SK-N-SH (cell line): ENCODE data around the gene QRICH2. TPM values are rescaled to one million over a fixed set of nuclear protein-coding genes. Genes with fewer than 3 reads are reported as not detected.

Source experiments
- CTCF ChIA-PET: fragments of 300-600, 350-600 bp; formaldehyde crosslinking; extraction: SDS; loops from one replicate; lab custom pipeline; 2021; lab: Yijun Ruan, JAX
- POLR2A ChIA-PET: fragments of 350-600 bp; sonication (Branson Sonifier 250); formaldehyde crosslinking; extraction: SDS; loops from one replicate; lab custom pipeline; 2020; ENCODE audit warnings: antibody characterized with exemption, inconsistent platforms; lab: Yijun Ruan, JAX
- DNase-seq: peaks from one replicate; pipeline ENCODE4 v3.0.0; 2012
- H2AFZ ChIP-seq: fragments of 200-600 bp; sonication (generic); 2 replicates; pipeline ENCODE4 v1.8.1; 2016; ENCODE audit warnings: antibody characterized with exemption, mild to moderate bottlenecking, low read depth
- H3F3A ChIP-seq: fragments of 200-600 bp; sonication (generic); replicated peaks from 2 replicates; pipeline ENCODE3; 2016; ENCODE audit warnings: antibody characterized with exemption, mild to moderate bottlenecking; ENCODE audit not compliant: insufficient read depth
- H3K27ac ChIP-seq, 2 experiments: fragments of 200-500 bp in 1 of 2; fragments of 200-600 bp in 1 of 2; sonication (Bioruptor generic) in 1 of 2; sonication (generic), shearing (Covaris generic) in 1 of 2; 2 replicates each; pipeline versions ENCODE4 v1.5.1 to v1.6.1; 2014 to 2016; ENCODE audit warnings: low read depth in 2 of 2, inconsistent platforms in 1 of 2, low read length in 1 of 2, mild to moderate bottlenecking in 1 of 2, mixed read lengths in 1 of 2
- H3K27me3 ChIP-seq: fragments of 200-600 bp; sonication (generic), shearing (Covaris generic); 2 replicates; pipeline ENCODE4 v1.6.1; 2016; ENCODE audit warnings: mixed run types; ENCODE audit not compliant: insufficient read depth
- H3K36me3 ChIP-seq, 2 experiments: fragments of 200-500 bp in 1 of 2; fragments of 200-600 bp in 1 of 2; sonication (Bioruptor generic) in 1 of 2; sonication (generic) in 1 of 2; replicated peaks in 1 of 2; 2 replicates each; pipeline versions ENCODE3 to v1.5.1; 2014 to 2016; ENCODE audit warnings: low read length in 1 of 2, mild to moderate bottlenecking in 1 of 2; ENCODE audit not compliant: insufficient read depth in 2 of 2, control insufficient read depth in 1 of 2
- H3K4me1 ChIP-seq, 2 experiments: fragments of 200-500 bp in 1 of 2; fragments of 200-600 bp in 1 of 2; sonication (Bioruptor generic) in 1 of 2; sonication (generic), shearing (Covaris generic) in 1 of 2; 2 replicates each; pipeline versions ENCODE4 v1.5.1 to v1.6.1; 2014 to 2016; ENCODE audit warnings: low read depth in 1 of 2, low read length in 1 of 2, mixed run types in 1 of 2; ENCODE audit not compliant: insufficient read depth in 2 of 2, control insufficient read depth in 1 of 2
- H3K4me2 ChIP-seq: fragments of 200-600 bp; sonication (generic), shearing (Covaris generic); 2 replicates; pipeline ENCODE4 v1.6.1; 2017; ENCODE audit warnings: mixed run types
- H3K4me3 ChIP-seq, 2 experiments: fragments of 200-500 bp in 1 of 2; fragments of 200-600 bp in 1 of 2; sonication (Bioruptor generic) in 1 of 2; sonication (generic), shearing (Covaris generic) in 1 of 2; 2 replicates each; pipeline versions ENCODE4 v1.5.1 to v1.8.1; 2014 to 2016; ENCODE audit warnings: low read depth in 2 of 2, inconsistent platforms in 1 of 2, low read length in 1 of 2, mild to moderate bottlenecking in 1 of 2, mixed read lengths in 1 of 2, moderate library complexity in 1 of 2
- H3K79me2 ChIP-seq: fragments of 200-600 bp; sonication (generic); 2 replicates; pipeline ENCODE4 v1.8.1; 2017; ENCODE audit warnings: mild to moderate bottlenecking; ENCODE audit not compliant: insufficient read depth
- H3K9ac ChIP-seq: fragments of 200-600 bp; sonication (generic); 2 replicates; pipeline ENCODE4 v1.6.1; 2017; ENCODE audit warnings: mixed run types
- H3K9me2 ChIP-seq: fragments of 200-600 bp; sonication (generic); 2 replicates; pipeline ENCODE4 v1.6.1; 2017; ENCODE audit warnings: mixed run types
- H3K9me3 ChIP-seq: fragments of 200-600 bp; sonication (generic); 2 replicates; pipeline ENCODE4 v1.6.1; 2017; ENCODE audit warnings: mixed run types, mild to moderate bottlenecking, moderate library complexity
- H4K20me1 ChIP-seq: fragments of 200-600 bp; sonication (generic); 2 replicates; pipeline ENCODE4 v1.6.1; 2017; ENCODE audit warnings: mild to moderate bottlenecking, mixed run types; ENCODE audit not compliant: insufficient read depth
- CHD2 ChIP-seq: fragments of 150-350 bp; IDR thresholded peaks from 2 replicates; pipeline ENCODE4 v1.6.1; 2018; ENCODE audit warnings: low read length; ENCODE audit not compliant: partially characterized antibody
- FOSL2 ChIP-seq: IDR thresholded peaks from 2 replicates; pipeline ENCODE4 v1.4.0; 2012; ENCODE audit warnings: low read depth, mild to moderate bottlenecking, moderate library complexity, borderline replicate concordance
- FOXM1 ChIP-seq: IDR thresholded peaks from 2 replicates; pipeline ENCODE4 v1.4.0; 2012; ENCODE audit warnings: low read depth, mild to moderate bottlenecking
- GABPA ChIP-seq: IDR thresholded peaks from 2 replicates; pipeline ENCODE4 v1.4.0; 2012; ENCODE audit warnings: low read depth, mild to moderate bottlenecking
- GATA2 ChIP-seq: sonication (generic); formaldehyde crosslinking; IDR thresholded peaks from 2 replicates; pipeline ENCODE4 v1.5.0; 2020; ENCODE audit warnings: mild to moderate bottlenecking, missing genetic modification reagents
- MXI1 ChIP-seq: IDR thresholded peaks from 2 replicates; pipeline ENCODE4 v1.6.1; 2012; ENCODE audit warnings: mild to moderate bottlenecking, low read depth, low read length, improper control_type of control experiment
- POLR2AphosphoS5 ChIP-seq: IDR thresholded peaks from 2 replicates; pipeline ENCODE4 v1.6.1; 2012; ENCODE audit warnings: low read depth, low read length
- RAD21 ChIP-seq: IDR thresholded peaks from 2 replicates; pipeline ENCODE4 v1.6.1; 2012; ENCODE audit warnings: mild to moderate bottlenecking, low read length
- RFX5 ChIP-seq: IDR thresholded peaks from 2 replicates; pipeline ENCODE4 v1.6.1; 2012; ENCODE audit warnings: mild to moderate bottlenecking, improper control_type of control experiment, low read length
- SIN3A ChIP-seq: IDR thresholded peaks from 2 replicates; pipeline ENCODE4 v1.6.1; 2012; ENCODE audit warnings: low read depth, mild to moderate bottlenecking, low read length, moderate library complexity, borderline replicate concordance
- TCF12 ChIP-seq: IDR thresholded peaks from 2 replicates; pipeline ENCODE4 v1.4.0; 2012
- YY1 ChIP-seq: IDR thresholded peaks from 2 replicates; pipeline ENCODE4 v1.4.0; 2012; ENCODE audit warnings: low read depth, mild to moderate bottlenecking
- WGBS: methylation state at CpG from one replicate; pipeline ENCODE4 v1.1.6; 2017; ENCODE audit warnings: low lambda C conversion rate; 5-methylcytosine and 5-hydroxymethylcytosine counted together
- polyA plus RNA-seq, 3 experiments: library from polyadenylated mRNA; depleted of rRNA; stranded (reverse); fragments of >200 nt; gene quantifications; 2 replicates each; pipeline ENCODE4 v1.2.3, GENCODE V29; 2012
- TF ChIP-seq, protein P1 (sequence below): fragments of 200-600 bp; sonication (generic); IDR thresholded peaks from 2 replicates; pipeline ENCODE4 v1.6.1; 2017; ENCODE audit warnings: antibody characterized with exemption, mild to moderate bottlenecking, moderate library complexity
- TF ChIP-seq, protein P2 (sequence below): IDR thresholded peaks from 2 replicates; pipeline ENCODE4 v1.4.0; 2012; ENCODE audit warnings: low read depth, borderline replicate concordance
- TF ChIP-seq, protein P3 (sequence below): IDR thresholded peaks from 2 replicates; pipeline ENCODE4 v1.6.1; 2012; ENCODE audit warnings: mild to moderate bottlenecking, low read depth, low read length, moderate library complexity
- TF ChIP-seq, protein P4 (sequence below): IDR thresholded peaks from 2 replicates; pipeline ENCODE4; 2012
- TF ChIP-seq, protein P5 (sequence below): fragments of 150-350 bp; IDR thresholded peaks from 2 replicates; pipeline ENCODE4 v1.6.1; 2017; ENCODE audit warnings: antibody characterized with exemption, low read length, low read depth, borderline replicate concordance
- TF ChIP-seq, protein P6 (sequence below): IDR thresholded peaks from 2 replicates; pipeline ENCODE4 v1.4.0; 2012; ENCODE audit warnings: low read depth, borderline replicate concordance
- TF ChIP-seq, protein P7 (sequence below): fragments of 150-350 bp; IDR thresholded peaks from 2 replicates; pipeline ENCODE4 v1.6.1; 2016; ENCODE audit warnings: mild to moderate bottlenecking, low read depth, low read length

The QRICH2 gene
- polyA plus RNA-seq, 1 of the 3 experiments (the other 2 are of a cell fraction) = 6.2 TPM

DNA sequence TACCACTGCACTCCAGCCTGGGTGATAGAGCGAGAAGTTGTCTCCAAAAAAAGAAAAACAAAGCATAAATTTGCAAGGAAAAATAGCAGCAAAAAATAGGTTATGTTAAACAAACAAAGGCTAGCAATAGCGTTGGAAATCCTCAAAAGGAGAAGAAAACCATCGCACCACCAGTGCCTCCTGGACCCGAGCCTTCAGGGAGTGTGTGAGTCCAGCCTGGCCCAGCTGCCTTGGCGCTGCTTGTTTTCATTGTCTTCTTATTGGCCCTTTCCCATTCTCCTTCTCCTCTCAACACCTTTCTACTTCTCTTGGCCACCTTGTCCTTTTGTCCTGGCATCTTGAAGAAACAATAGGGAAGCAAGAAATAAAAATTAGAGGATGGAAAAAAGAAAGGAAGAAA is 47.4 kb downstream of the QRICH2 start:
- no peaks in the 10 kb centered on the region for H3K27me3 ChIP-seq
- peaks cover 0 to 3% of the 10 kb centered on the region in 2 experiments; a peak in 3 of 4 replicates for H3K4me1 ChIP-seq
- H3K36me3 ChIP-seq = no peaks in the 10 kb centered on the region
- no peak for DNase-seq
- ChIA-PET POLR2A (no interaction called here), CTCF (interaction anchor here (0.8 to 8.1 kb wide), 4 partner anchors 15 to 138 kb away, joined by 3 to 86 read pairs (median 7); no protein-coding TSS in a partner anchor)
- H4K20me1 ChIP-seq = no peaks in the 10 kb centered on the region
- WGBS = 79% methylated on average over 5 of the region's 5 CpGs
- H3K4me2 ChIP-seq = no peak overlapping the region
- no peaks in the 10 kb centered on the region for H3K9me2 ChIP-seq
- H3K4me3 ChIP-seq = no peak overlapping the region
- H3F3A ChIP-seq = peaks cover 18% of the 10 kb centered on the region
- no peak overlapping the region for H3K27ac ChIP-seq
- no peaks in the 10 kb centered on the region for H3K9me3 ChIP-seq
- no peak for TF ChIP-seq CHD2
- TF ChIP-seq, protein P1, sequence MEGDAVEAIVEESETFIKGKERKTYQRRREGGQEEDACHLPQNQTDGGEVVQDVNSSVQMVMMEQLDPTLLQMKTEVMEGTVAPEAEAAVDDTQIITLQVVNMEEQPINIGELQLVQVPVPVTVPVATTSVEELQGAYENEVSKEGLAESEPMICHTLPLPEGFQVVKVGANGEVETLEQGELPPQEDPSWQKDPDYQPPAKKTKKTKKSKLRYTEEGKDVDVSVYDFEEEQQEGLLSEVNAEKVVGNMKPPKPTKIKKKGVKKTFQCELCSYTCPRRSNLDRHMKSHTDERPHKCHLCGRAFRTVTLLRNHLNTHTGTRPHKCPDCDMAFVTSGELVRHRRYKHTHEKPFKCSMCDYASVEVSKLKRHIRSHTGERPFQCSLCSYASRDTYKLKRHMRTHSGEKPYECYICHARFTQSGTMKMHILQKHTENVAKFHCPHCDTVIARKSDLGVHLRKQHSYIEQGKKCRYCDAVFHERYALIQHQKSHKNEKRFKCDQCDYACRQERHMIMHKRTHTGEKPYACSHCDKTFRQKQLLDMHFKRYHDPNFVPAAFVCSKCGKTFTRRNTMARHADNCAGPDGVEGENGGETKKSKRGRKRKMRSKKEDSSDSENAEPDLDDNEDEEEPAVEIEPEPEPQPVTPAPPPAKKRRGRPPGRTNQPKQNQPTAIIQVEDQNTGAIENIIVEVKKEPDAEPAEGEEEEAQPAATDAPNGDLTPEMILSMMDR = no peak
- TF ChIP-seq SIN3A = no peak
- TF ChIP-seq, protein P2, sequence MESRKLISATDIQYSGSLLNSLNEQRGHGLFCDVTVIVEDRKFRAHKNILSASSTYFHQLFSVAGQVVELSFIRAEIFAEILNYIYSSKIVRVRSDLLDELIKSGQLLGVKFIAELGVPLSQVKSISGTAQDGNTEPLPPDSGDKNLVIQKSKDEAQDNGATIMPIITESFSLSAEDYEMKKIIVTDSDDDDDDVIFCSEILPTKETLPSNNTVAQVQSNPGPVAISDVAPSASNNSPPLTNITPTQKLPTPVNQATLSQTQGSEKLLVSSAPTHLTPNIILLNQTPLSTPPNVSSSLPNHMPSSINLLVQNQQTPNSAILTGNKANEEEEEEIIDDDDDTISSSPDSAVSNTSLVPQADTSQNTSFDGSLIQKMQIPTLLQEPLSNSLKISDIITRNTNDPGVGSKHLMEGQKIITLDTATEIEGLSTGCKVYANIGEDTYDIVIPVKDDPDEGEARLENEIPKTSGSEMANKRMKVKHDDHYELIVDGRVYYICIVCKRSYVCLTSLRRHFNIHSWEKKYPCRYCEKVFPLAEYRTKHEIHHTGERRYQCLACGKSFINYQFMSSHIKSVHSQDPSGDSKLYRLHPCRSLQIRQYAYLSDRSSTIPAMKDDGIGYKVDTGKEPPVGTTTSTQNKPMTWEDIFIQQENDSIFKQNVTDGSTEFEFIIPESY = no peak
- no peak for TF ChIP-seq POLR2AphosphoS5
- TF ChIP-seq, protein P3, sequence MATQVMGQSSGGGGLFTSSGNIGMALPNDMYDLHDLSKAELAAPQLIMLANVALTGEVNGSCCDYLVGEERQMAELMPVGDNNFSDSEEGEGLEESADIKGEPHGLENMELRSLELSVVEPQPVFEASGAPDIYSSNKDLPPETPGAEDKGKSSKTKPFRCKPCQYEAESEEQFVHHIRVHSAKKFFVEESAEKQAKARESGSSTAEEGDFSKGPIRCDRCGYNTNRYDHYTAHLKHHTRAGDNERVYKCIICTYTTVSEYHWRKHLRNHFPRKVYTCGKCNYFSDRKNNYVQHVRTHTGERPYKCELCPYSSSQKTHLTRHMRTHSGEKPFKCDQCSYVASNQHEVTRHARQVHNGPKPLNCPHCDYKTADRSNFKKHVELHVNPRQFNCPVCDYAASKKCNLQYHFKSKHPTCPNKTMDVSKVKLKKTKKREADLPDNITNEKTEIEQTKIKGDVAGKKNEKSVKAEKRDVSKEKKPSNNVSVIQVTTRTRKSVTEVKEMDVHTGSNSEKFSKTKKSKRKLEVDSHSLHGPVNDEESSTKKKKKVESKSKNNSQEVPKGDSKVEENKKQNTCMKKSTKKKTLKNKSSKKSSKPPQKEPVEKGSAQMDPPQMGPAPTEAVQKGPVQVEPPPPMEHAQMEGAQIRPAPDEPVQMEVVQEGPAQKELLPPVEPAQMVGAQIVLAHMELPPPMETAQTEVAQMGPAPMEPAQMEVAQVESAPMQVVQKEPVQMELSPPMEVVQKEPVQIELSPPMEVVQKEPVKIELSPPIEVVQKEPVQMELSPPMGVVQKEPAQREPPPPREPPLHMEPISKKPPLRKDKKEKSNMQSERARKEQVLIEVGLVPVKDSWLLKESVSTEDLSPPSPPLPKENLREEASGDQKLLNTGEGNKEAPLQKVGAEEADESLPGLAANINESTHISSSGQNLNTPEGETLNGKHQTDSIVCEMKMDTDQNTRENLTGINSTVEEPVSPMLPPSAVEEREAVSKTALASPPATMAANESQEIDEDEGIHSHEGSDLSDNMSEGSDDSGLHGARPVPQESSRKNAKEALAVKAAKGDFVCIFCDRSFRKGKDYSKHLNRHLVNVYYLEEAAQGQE = no peak
- TF ChIP-seq, protein P4, sequence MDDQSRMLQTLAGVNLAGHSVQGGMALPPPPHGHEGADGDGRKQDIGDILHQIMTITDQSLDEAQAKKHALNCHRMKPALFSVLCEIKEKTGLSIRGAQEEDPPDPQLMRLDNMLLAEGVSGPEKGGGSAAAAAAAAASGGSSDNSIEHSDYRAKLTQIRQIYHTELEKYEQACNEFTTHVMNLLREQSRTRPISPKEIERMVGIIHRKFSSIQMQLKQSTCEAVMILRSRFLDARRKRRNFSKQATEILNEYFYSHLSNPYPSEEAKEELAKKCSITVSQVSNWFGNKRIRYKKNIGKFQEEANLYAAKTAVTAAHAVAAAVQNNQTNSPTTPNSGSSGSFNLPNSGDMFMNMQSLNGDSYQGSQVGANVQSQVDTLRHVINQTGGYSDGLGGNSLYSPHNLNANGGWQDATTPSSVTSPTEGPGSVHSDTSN = no peak
- TF ChIP-seq RFX5 = no peak
- no peak for TF ChIP-seq FOSL2
- TF ChIP-seq, protein P5, sequence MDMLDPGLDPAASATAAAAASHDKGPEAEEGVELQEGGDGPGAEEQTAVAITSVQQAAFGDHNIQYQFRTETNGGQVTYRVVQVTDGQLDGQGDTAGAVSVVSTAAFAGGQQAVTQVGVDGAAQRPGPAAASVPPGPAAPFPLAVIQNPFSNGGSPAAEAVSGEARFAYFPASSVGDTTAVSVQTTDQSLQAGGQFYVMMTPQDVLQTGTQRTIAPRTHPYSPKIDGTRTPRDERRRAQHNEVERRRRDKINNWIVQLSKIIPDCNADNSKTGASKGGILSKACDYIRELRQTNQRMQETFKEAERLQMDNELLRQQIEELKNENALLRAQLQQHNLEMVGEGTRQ = no peak
- TF ChIP-seq TCF12 = no peak
- TF ChIP-seq, protein P6, sequence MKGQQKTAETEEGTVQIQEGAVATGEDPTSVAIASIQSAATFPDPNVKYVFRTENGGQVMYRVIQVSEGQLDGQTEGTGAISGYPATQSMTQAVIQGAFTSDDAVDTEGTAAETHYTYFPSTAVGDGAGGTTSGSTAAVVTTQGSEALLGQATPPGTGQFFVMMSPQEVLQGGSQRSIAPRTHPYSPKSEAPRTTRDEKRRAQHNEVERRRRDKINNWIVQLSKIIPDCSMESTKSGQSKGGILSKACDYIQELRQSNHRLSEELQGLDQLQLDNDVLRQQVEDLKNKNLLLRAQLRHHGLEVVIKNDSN = no peak
- TF ChIP-seq, protein P7, sequence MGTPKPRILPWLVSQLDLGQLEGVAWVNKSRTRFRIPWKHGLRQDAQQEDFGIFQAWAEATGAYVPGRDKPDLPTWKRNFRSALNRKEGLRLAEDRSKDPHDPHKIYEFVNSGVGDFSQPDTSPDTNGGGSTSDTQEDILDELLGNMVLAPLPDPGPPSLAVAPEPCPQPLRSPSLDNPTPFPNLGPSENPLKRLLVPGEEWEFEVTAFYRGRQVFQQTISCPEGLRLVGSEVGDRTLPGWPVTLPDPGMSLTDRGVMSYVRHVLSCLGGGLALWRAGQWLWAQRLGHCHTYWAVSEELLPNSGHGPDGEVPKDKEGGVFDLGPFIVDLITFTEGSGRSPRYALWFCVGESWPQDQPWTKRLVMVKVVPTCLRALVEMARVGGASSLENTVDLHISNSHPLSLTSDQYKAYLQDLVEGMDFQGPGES = no peak
- no peak for TF ChIP-seq GABPA
- no peak for TF ChIP-seq FOXM1
- no peak for TF ChIP-seq MXI1
- TF ChIP-seq YY1 = no peak
- TF ChIP-seq GATA2 (CRISPR knock-in tag) = no peak
- no peak for TF ChIP-seq RAD21
- TF ChIP-seq, all 33 proteins: peak for 0
- H3K79me2 ChIP-seq = peaks cover 2% of the 10 kb centered on the region
- H2AFZ ChIP-seq = 0 out of 2 replicates have a peak overlapping the region, but pooled peaks have one; percentile 12
- H3K9ac ChIP-seq = no peak overlapping the region
